Coronary artery (tissue), 2 donors: ENCODE measurements around the gene COL26A1.
"Not testable (repeated sequence)": the region's sequence is repeated elsewhere in the genome, so short reads cannot be mapped to it uniquely, and the experiment has no call there.

ENCODE experiments used
- DNase-seq: peaks from one replicate; pipeline ENCODE4 v3.0.0-alpha.2; 2017; ENCODE audit warnings: low spot score
- H3K27ac ChIP-seq, 2 donors: fragments of 200-600 bp; sonication (generic); one replicate each; pipeline ENCODE4 v1.5.1; 2016 to 2019
- H3K4me3 ChIP-seq: fragments of 200-600 bp; sonication (generic); 2 replicates; pipeline ENCODE4 v1.5.1; 2016; ENCODE audit warnings: mild to moderate bottlenecking, moderate library complexity
- CTCF ChIP-seq: fragments of 200-600 bp; sonication (generic); IDR thresholded peaks from one replicate; pipeline ENCODE4 v1.5.1; 2019; ENCODE audit warnings: antibody characterized with exemption

The COL26A1 gene

GRCh38 chr7:101332026-101332425 lies 30.6 kb upstream of the COL26A1 start:
- DNase-seq: no peak
- H3K4me3 ChIP-seq: no peak overlapping the region
- TF ChIP-seq CTCF: no peak
- no peak overlapping the region for H3K27ac ChIP-seq

GRCh38 chr7:101333912-101334311 lies 28.8 kb upstream of the COL26A1 start:
- H3K4me3 ChIP-seq: no peak overlapping the region
- no peak overlapping the region for H3K27ac ChIP-seq
- TF ChIP-seq CTCF: no peak
- no peak for DNase-seq

GRCh38 chr7:101340379-101340778 lies 22.3 kb upstream of the COL26A1 start:
- no peak for TF ChIP-seq CTCF
- no peak for DNase-seq
- Histone ChIP-seq H3K4me3 (no peak overlapping the region), H3K27ac (no peak overlapping the region)

GRCh38 chr7:101342892-101343291 lies 19.8 kb upstream of the COL26A1 start:
- no peak overlapping the region for H3K27ac ChIP-seq
- H3K4me3 ChIP-seq: no peak overlapping the region
- no peak for TF ChIP-seq CTCF

GRCh38 chr7:101347477-101347876 lies 15.2 kb upstream of the COL26A1 start:
- DNase-seq: no peak
- Histone ChIP-seq H3K4me3 (no peak overlapping the region), H3K27ac (no peak overlapping the region)
- no peak for TF ChIP-seq CTCF

More at GRCh38 chr7:101342892-101343291, 19.8 kb upstream of the COL26A1 start:
- no peak for DNase-seq

GRCh38 chr7:101348456-101349067 lies 14.1 kb upstream of the COL26A1 start:
- not testable (repeated sequence) for H3K4me3 ChIP-seq, DNase-seq, H3K27ac ChIP-seq

DNA sequence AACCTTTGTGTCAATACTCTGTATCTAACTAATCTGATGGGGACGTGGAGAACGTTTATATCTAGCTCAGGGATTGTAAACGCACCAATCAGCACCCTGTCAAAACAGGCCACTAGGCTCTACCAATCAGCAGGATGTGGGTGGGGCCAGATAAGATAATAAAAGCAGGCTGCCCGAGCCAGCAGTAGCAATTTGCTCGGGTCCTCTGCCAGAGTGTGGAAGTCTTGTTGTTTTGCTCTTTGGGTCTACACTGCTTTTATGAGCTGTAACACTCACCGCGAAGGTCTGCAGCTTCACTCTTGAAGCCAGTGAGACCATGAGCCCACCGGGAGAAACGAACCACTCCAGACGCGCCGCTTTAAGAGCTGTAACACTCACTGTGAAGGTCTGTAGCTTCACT lies 13.4 kb upstream of the COL26A1 start:
- H3K4me3 ChIP-seq, H3K27ac ChIP-seq, DNase-seq: not testable (repeated sequence)

GRCh38 chr7:101352920-101353308 lies 9.8 kb upstream of the COL26A1 start:
- no peak for TF ChIP-seq CTCF
- no peak overlapping the region for H3K4me3 ChIP-seq
- H3K27ac ChIP-seq: no peak overlapping the region
- no peak for DNase-seq
